Neural cell (in vitro differentiated cells): Measurements from ENCODE around the gene S1PR1. TPM values are rescaled to one million over a fixed set of nuclear protein-coding genes. Genes with fewer than 3 reads are reported as not detected.

Source experiments
- H2AFZ ChIP-seq: fragments of 200-600, 300-800 bp; sonication (generic), shearing (Covaris generic); 2 replicates; pipeline ENCODE4 v1.6.0; 2014; ENCODE audit warnings: low read depth, mild to moderate bottlenecking, antibody characterized with exemption, low read length, moderate library complexity
- H3F3A ChIP-seq: fragments of 200-600 bp; shearing (Covaris generic); 2 replicates; pipeline ENCODE4 v1.6.1; 2016; ENCODE audit warnings: mild to moderate bottlenecking, moderate library complexity, mixed read lengths, antibody characterized with exemption, low read length; ENCODE audit not compliant: insufficient read depth, poor library complexity, severe bottlenecking
- H3K27ac ChIP-seq: fragments of 200-600, 300-800 bp; sonication (generic), shearing (Covaris generic); 2 replicates; pipeline ENCODE4 v1.5.1; 2014; ENCODE audit warnings: mild to moderate bottlenecking, low read length, moderate library complexity
- H3K27me3 ChIP-seq: fragments of 300-800, 200-600 bp; sonication (generic), shearing (Covaris generic); 2 replicates; pipeline ENCODE4 v1.6.0; 2014; ENCODE audit warnings: mild to moderate bottlenecking, low read depth, low read length, moderate library complexity; ENCODE audit not compliant: insufficient read depth
- H3K36me3 ChIP-seq: fragments of 300-800, 200-600 bp; sonication (generic), shearing (Covaris generic); 2 replicates; pipeline ENCODE4 v1.5.1; 2014; ENCODE audit warnings: mild to moderate bottlenecking, antibody characterized with exemption, low read length, moderate library complexity; ENCODE audit not compliant: insufficient read depth
- H3K4me2 ChIP-seq: fragments of 300-800, 200-600 bp; sonication (generic), shearing (Covaris generic); 2 replicates; pipeline ENCODE4 v1.6.0; 2014; ENCODE audit warnings: mild to moderate bottlenecking, low read length
- H3K4me3 ChIP-seq: fragments of 300-800, 200-600 bp; sonication (generic), shearing (Covaris generic); 2 replicates; pipeline ENCODE4 v1.5.1; 2014; ENCODE audit warnings: mild to moderate bottlenecking, low read length, moderate library complexity
- H3K79me2 ChIP-seq: fragments of 200-600 bp; shearing (Covaris generic); replicated peaks from 2 replicates; pipeline ENCODE4 v1.6.0; 2014; ENCODE audit warnings: mild to moderate bottlenecking, low read length, moderate library complexity; ENCODE audit not compliant: insufficient read depth
- H3K9ac ChIP-seq: fragments of 300-800, 200-600 bp; sonication (generic), shearing (Covaris generic); 2 replicates; pipeline ENCODE4 v1.6.1; 2016; ENCODE audit warnings: mild to moderate bottlenecking, low read length, mixed read lengths
- H3K9me2 ChIP-seq: fragments of 200-600 bp; shearing (Covaris generic); 2 replicates; pipeline ENCODE4 v1.6.1; 2016; ENCODE audit warnings: mild to moderate bottlenecking, low read length, mixed read lengths; ENCODE audit not compliant: insufficient read depth
- H3K9me3 ChIP-seq: fragments of 200-600, 300-800 bp; sonication (generic), shearing (Covaris generic); 2 replicates; pipeline ENCODE4 v1.6.1; 2016; ENCODE audit warnings: mild to moderate bottlenecking, mixed run types, low read length, moderate library complexity, mixed read lengths
- H4K20me1 ChIP-seq: fragments of 200-600 bp; shearing (Covaris generic); 2 replicates; pipeline ENCODE4 v1.6.1; 2016; ENCODE audit warnings: mild to moderate bottlenecking, mixed run types; ENCODE audit not compliant: insufficient read depth
- EP300 ChIP-seq: fragments of 450-650 bp; conservative IDR thresholded peaks from 2 replicates; pipeline ENCODE4 v1.6.1; 2014; ENCODE audit warnings: antibody characterized with exemption, mild to moderate bottlenecking, moderate library complexity; ENCODE audit not compliant: poor library complexity, severe bottlenecking
- EZH2 ChIP-seq: fragments of 200-600, 300-800 bp; shearing (Covaris generic), sonication (generic); IDR thresholded peaks from 2 replicates; pipeline ENCODE4 v1.6.1; 2014; ENCODE audit warnings: antibody characterized with exemption, low read length, borderline replicate concordance, mild to moderate bottlenecking; ENCODE audit not compliant: insufficient read depth, poor library complexity, severe bottlenecking
- MXI1 ChIP-seq: fragments of 450-650 bp; conservative IDR thresholded peaks from 2 replicates; pipeline ENCODE4 v1.6.1; 2014; ENCODE audit warnings: antibody characterized with exemption, mild to moderate bottlenecking; ENCODE audit not compliant: poor library complexity, severe bottlenecking
- POLR2AphosphoS5 ChIP-seq: IDR thresholded peaks from 2 replicates; pipeline ENCODE4 v1.6.1; 2012
- RAD21 ChIP-seq: fragments of 450-650 bp; conservative IDR thresholded peaks from 2 replicates; pipeline ENCODE4 v1.6.1; 2014; ENCODE audit warnings: antibody characterized with exemption, mild to moderate bottlenecking, moderate library complexity
- SMC3 ChIP-seq: fragments of 450-650 bp; conservative IDR thresholded peaks from 2 replicates; pipeline ENCODE4 v1.6.1; 2014; ENCODE audit warnings: antibody characterized with exemption, mild to moderate bottlenecking, moderate library complexity; ENCODE audit not compliant: poor library complexity
- TAF1 ChIP-seq: IDR thresholded peaks from 2 replicates; pipeline ENCODE4 v1.6.1; 2012; ENCODE audit warnings: low read depth
- polyA plus RNA-seq: library from polyadenylated mRNA; depleted of rRNA; stranded (reverse); fragments of >200 nt; gene quantifications from 2 replicates; pipeline ENCODE4 v1.2.3, GENCODE V29; 2014
- TF ChIP-seq, protein P1 (sequence below): IDR thresholded peaks from 2 replicates; pipeline ENCODE4 v1.6.1; 2012; ENCODE audit warnings: borderline replicate concordance
- TF ChIP-seq, protein P2 (sequence below): fragments of 450-650 bp; IDR thresholded peaks from 2 replicates; pipeline ENCODE4 v1.5.1; 2014; ENCODE audit warnings: antibody characterized with exemption, mild to moderate bottlenecking, moderate library complexity; ENCODE audit not compliant: poor library complexity, severe bottlenecking

S1PR1 gene
- polyA plus RNA-seq, 1 donor from 2014 or later: not detected

DNA sequence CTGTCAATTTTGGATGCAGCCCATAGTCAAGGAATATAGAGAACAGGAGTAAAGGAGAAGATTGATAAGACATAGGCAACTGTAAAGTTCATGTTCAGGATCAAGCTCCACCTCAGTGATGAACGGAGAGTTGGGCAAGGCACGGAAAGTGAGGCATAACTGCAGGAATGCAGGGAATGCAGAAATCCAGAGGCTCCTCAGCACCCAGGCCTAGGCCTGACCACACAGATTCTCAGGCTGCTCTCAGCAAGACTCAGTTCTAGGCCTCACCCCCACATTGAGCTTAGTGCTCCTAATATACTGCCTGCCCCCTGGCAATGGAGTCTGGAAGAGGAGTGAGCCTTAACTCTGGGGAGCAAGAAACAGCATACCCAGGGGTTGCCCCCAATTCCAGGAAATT lies 36.3 kb upstream of the S1PR1 start:
- H2AFZ ChIP-seq: no peak overlapping the region
- H3K4me2 ChIP-seq: no peak overlapping the region

GRCh38 chr1:101203820-101204540 lies 32.8 kb upstream of the S1PR1 start:
- Histone ChIP-seq H3K36me3 (no peaks in the 10 kb centered on the region), H2AFZ (no peak overlapping the region), H3K79me2 (no peaks in the 10 kb centered on the region), H3K27me3 (no peaks in the 10 kb centered on the region), H3K9me2 (no peaks in the 10 kb centered on the region), H3K4me3 (no peak overlapping the region), H3F3A (no peaks in the 10 kb centered on the region), H3K4me2 (no peak overlapping the region), H3K9me3 (no peaks in the 10 kb centered on the region), H4K20me1 (no peaks in the 10 kb centered on the region), H3K27ac (no peak overlapping the region), H3K9ac (no peak overlapping the region)
- TF ChIP-seq EP300: no peak
- no peak for TF ChIP-seq EZH2
- TF ChIP-seq TAF1: no peak
- TF ChIP-seq MXI1: no peak
- TF ChIP-seq RAD21: no peak
- TF ChIP-seq, protein P1, sequence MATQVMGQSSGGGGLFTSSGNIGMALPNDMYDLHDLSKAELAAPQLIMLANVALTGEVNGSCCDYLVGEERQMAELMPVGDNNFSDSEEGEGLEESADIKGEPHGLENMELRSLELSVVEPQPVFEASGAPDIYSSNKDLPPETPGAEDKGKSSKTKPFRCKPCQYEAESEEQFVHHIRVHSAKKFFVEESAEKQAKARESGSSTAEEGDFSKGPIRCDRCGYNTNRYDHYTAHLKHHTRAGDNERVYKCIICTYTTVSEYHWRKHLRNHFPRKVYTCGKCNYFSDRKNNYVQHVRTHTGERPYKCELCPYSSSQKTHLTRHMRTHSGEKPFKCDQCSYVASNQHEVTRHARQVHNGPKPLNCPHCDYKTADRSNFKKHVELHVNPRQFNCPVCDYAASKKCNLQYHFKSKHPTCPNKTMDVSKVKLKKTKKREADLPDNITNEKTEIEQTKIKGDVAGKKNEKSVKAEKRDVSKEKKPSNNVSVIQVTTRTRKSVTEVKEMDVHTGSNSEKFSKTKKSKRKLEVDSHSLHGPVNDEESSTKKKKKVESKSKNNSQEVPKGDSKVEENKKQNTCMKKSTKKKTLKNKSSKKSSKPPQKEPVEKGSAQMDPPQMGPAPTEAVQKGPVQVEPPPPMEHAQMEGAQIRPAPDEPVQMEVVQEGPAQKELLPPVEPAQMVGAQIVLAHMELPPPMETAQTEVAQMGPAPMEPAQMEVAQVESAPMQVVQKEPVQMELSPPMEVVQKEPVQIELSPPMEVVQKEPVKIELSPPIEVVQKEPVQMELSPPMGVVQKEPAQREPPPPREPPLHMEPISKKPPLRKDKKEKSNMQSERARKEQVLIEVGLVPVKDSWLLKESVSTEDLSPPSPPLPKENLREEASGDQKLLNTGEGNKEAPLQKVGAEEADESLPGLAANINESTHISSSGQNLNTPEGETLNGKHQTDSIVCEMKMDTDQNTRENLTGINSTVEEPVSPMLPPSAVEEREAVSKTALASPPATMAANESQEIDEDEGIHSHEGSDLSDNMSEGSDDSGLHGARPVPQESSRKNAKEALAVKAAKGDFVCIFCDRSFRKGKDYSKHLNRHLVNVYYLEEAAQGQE: no peak
- TF ChIP-seq POLR2AphosphoS5: no peak
- no peak for TF ChIP-seq SMC3
- TF ChIP-seq, protein P2, sequence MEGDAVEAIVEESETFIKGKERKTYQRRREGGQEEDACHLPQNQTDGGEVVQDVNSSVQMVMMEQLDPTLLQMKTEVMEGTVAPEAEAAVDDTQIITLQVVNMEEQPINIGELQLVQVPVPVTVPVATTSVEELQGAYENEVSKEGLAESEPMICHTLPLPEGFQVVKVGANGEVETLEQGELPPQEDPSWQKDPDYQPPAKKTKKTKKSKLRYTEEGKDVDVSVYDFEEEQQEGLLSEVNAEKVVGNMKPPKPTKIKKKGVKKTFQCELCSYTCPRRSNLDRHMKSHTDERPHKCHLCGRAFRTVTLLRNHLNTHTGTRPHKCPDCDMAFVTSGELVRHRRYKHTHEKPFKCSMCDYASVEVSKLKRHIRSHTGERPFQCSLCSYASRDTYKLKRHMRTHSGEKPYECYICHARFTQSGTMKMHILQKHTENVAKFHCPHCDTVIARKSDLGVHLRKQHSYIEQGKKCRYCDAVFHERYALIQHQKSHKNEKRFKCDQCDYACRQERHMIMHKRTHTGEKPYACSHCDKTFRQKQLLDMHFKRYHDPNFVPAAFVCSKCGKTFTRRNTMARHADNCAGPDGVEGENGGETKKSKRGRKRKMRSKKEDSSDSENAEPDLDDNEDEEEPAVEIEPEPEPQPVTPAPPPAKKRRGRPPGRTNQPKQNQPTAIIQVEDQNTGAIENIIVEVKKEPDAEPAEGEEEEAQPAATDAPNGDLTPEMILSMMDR: no peak

More for the DNA sequence above, 36.3 kb upstream of the S1PR1 start:
- Histone ChIP-seq H3K36me3 (no peaks in the 10 kb centered on the region), H3K79me2 (no peaks in the 10 kb centered on the region), H3K4me3 (no peak overlapping the region), H3F3A (no peaks in the 10 kb centered on the region), H3K9ac (no peak overlapping the region), H3K9me3 (no peaks in the 10 kb centered on the region), H3K27me3 (no peaks in the 10 kb centered on the region), H4K20me1 (no peaks in the 10 kb centered on the region), H3K27ac (no peak overlapping the region), H3K9me2 (no peaks in the 10 kb centered on the region)
- TF ChIP-seq POLR2AphosphoS5 (no peak), EZH2 (no peak)

- Histone ChIP-seq H3K27ac (no peak overlapping the region), H3K4me2 (no peak overlapping the region), H3K4me3 (no peak overlapping the region)
Observed at GRCh38 chr1:101205457-101205856, 31.4 kb upstream of the S1PR1 start.

More at GRCh38 chr1:101205457-101205856, 31.4 kb upstream of the S1PR1 start:
- H4K20me1 ChIP-seq: no peaks in the 10 kb centered on the region
- no peaks in the 10 kb centered on the region for H3K79me2 ChIP-seq
- H3K9ac ChIP-seq: no peak overlapping the region
- H2AFZ ChIP-seq: no peak overlapping the region
- no peaks in the 10 kb centered on the region for H3K9me3 ChIP-seq
- H3K9me2 ChIP-seq: no peaks in the 10 kb centered on the region
- no peak for TF ChIP-seq MXI1
- TF ChIP-seq, protein P1: no peak
- no peak for TF ChIP-seq POLR2AphosphoS5
- TF ChIP-seq, protein P2: no peak
- TF ChIP-seq EP300: no peak
- no peak for TF ChIP-seq EZH2
- no peak for TF ChIP-seq SMC3
- no peak for TF ChIP-seq RAD21
- no peak for TF ChIP-seq TAF1
- no peaks in the 10 kb centered on the region for H3F3A ChIP-seq
- no peaks in the 10 kb centered on the region for H3K27me3 ChIP-seq
- no peaks in the 10 kb centered on the region for H3K36me3 ChIP-seq
